GM23338 (cell line): ENCODE measurements around the gene DCPS. TPM values are rescaled to one million over a fixed set of nuclear protein-coding genes. Genes with fewer than 3 reads are reported as not detected.

Source experiments
- ATAC-seq: fragments of 200-7000 bp; cut with Tn5 transposase; 3 replicates; pipeline ENCODE4 v1.9.1; 2020
- DNase-seq: peaks from one replicate; pipeline ENCODE4 v3.0.0-alpha.2; 2015; ENCODE audit warnings: low spot score
- H2AFZ ChIP-seq: fragments of 200-600 bp; sonication (generic); 2 replicates; pipeline ENCODE4 v1.8.0; 2016; ENCODE audit warnings: antibody characterized with exemption, mild to moderate bottlenecking, moderate library complexity
- H3F3A ChIP-seq: fragments of 200-600 bp; sonication (generic); replicated peaks from 2 replicates; pipeline ENCODE4 v1.8.0; 2017; ENCODE audit warnings: antibody characterized with exemption, mixed run types, low read depth
- H3K27ac ChIP-seq: fragments of 200-600 bp; sonication (generic); 2 replicates; pipeline ENCODE4 v1.6.1; 2016; ENCODE audit warnings: low read depth
- H3K27me3 ChIP-seq: fragments of 200-600 bp; sonication (generic); 2 replicates; pipeline ENCODE4 v1.8.0; 2016; ENCODE audit warnings: mild to moderate bottlenecking, mixed run types, moderate library complexity; ENCODE audit not compliant: insufficient read depth
- H3K36me3 ChIP-seq: fragments of 200-600 bp; sonication (generic); 2 replicates; pipeline ENCODE4 v1.8.0; 2016; ENCODE audit warnings: mild to moderate bottlenecking; ENCODE audit not compliant: insufficient read depth
- H3K4me1 ChIP-seq: fragments of 200-600 bp; sonication (generic); 2 replicates; pipeline ENCODE4 v1.8.0; 2016; ENCODE audit warnings: mild to moderate bottlenecking, moderate library complexity; ENCODE audit not compliant: insufficient read depth
- H3K4me2 ChIP-seq: fragments of 200-600 bp; sonication (generic); 2 replicates; pipeline ENCODE4 v1.7.1; 2017; ENCODE audit warnings: mixed run types
- H3K4me3 ChIP-seq: fragments of 200-600 bp; sonication (generic); 2 replicates; pipeline ENCODE4 v1.6.1; 2016; ENCODE audit warnings: mixed run types
- H3K79me2 ChIP-seq: fragments of 200-600 bp; sonication (generic); replicated peaks from 2 replicates; pipeline ENCODE4 v1.8.0; 2017; ENCODE audit warnings: mild to moderate bottlenecking; ENCODE audit not compliant: insufficient read depth
- H3K9me2 ChIP-seq: fragments of 200-600 bp; sonication (generic); 2 replicates; pipeline ENCODE4 v1.8.0; 2017; ENCODE audit not compliant: insufficient read depth
- H4K20me1 ChIP-seq: fragments of 200-600 bp; sonication (generic); replicated peaks from 2 replicates; pipeline ENCODE4 v1.8.0; 2017; ENCODE audit warnings: mild to moderate bottlenecking; ENCODE audit not compliant: insufficient read depth
- H3K27ac Mint-ChIP-seq: 2 replicates; pipeline ENCODE4 v1.8.0; 2020; ENCODE audit warnings: inconsistent platforms, mild to moderate bottlenecking, moderate library complexity, mixed read lengths
- H3K27me3 Mint-ChIP-seq: 3 replicates; pipeline ENCODE4 v1.8.0; 2022; ENCODE audit warnings: low read depth, mild to moderate bottlenecking, moderate library complexity, mixed read lengths, inconsistent platforms; ENCODE audit not compliant: insufficient read depth, poor library complexity
- H3K36me3 Mint-ChIP-seq: 3 replicates; pipeline ENCODE4 v1.8.0; 2021; ENCODE audit warnings: low read depth, mild to moderate bottlenecking, inconsistent platforms, moderate library complexity, mixed read lengths
- H3K4me1 Mint-ChIP-seq: 3 replicates; pipeline ENCODE4 v1.8.0; 2020; ENCODE audit warnings: mild to moderate bottlenecking, inconsistent platforms, mixed read lengths
- H3K4me3 Mint-ChIP-seq: 3 replicates; pipeline ENCODE4 v1.8.0; 2021; ENCODE audit warnings: moderate library complexity, mild to moderate bottlenecking, inconsistent platforms, mixed read lengths
- H3K9me3 Mint-ChIP-seq: 3 replicates; pipeline ENCODE4 v1.8.0; 2020; ENCODE audit warnings: moderate library complexity, mild to moderate bottlenecking, inconsistent platforms, mixed read lengths
- CREB1 ChIP-seq: fragments of 250-450 bp; sonication (Bioruptor Pico); IDR thresholded peaks from 2 replicates; pipeline ENCODE4 v1.5.0; 2020; ENCODE audit warnings: low read depth, mild to moderate bottlenecking, moderate library complexity
- CTCF ChIP-seq, 2 experiments: fragments of 200-600 bp in 1 of 2; sonication (generic) in 1 of 2; conservative IDR thresholded peaks; 2 replicates each; pipeline versions ENCODE4 v1.5.1 to v1.6.1; 2016 to 2017; ENCODE audit warnings: antibody characterized with exemption in 2 of 2, low read depth in 2 of 2, mild to moderate bottlenecking in 2 of 2, moderate library complexity in 1 of 2
- EZH2 ChIP-seq: fragments of 200-600 bp; sonication (generic); IDR thresholded peaks from one replicate; pipeline ENCODE4 v1.8.0; 2017; ENCODE audit warnings: antibody characterized with exemption, mild to moderate bottlenecking, low read depth; ENCODE audit not compliant: unreplicated experiment
- EZH2phosphoT487 ChIP-seq: fragments of 200-600 bp; sonication (generic); IDR thresholded peaks from one replicate; pipeline ENCODE4 v1.8.1; 2018; ENCODE audit warnings: antibody characterized with exemption; ENCODE audit not compliant: unreplicated experiment
- POLR2AphosphoS5 ChIP-seq: IDR thresholded peaks from 2 replicates; pipeline ENCODE4 v1.6.1; 2016; ENCODE audit warnings: antibody characterized with exemption, low read depth
- ZNF331 ChIP-seq: fragments of 250-450 bp; sonication (Bioruptor Pico); IDR thresholded peaks from 2 replicates; pipeline ENCODE4 v1.5.0; 2020; ENCODE audit warnings: low read depth, mild to moderate bottlenecking, moderate library complexity
- polyA plus RNA-seq: library from polyadenylated mRNA; unstranded; fragments of >200 nt; fragmentation: Nextera tagmentation; extraction: Ambion mirVana; gene quantifications from 2 replicates; pipeline ENCODE4 v1.2.1, GENCODE V29; 2016
- total RNA-seq: library from RNA; depleted of rRNA; stranded (reverse); fragments of >200 nt; shearing (Covaris generic); gene quantifications from 2 replicates; pipeline ENCODE4 v1.2.3, GENCODE V29; 2014
- TF ChIP-seq, protein P1 (sequence below): IDR thresholded peaks from 2 replicates; pipeline ENCODE4 v1.6.1; 2016; ENCODE audit warnings: antibody characterized with exemption

DCPS gene
- total and polyA plus RNA-seq, 2 experiments from 2014 or later: 26.8 to 46.4 TPM

GRCh38 chr11:126355324-126355925 lies 51.6 kb downstream of the DCPS start, which contains the start of gene ST3GAL4:
TSS of gene ST3GAL4 (plus strand) at chr11:126355686. CDS start at chr11:126406156, 50,470 bp downstream.
- no peaks in the 10 kb centered on the region for H3K27me3 ChIP-seq
- peak within 1 kb of the TSS; percentile 59; the same call in 1 of the 2 replicates for H2AFZ ChIP-seq
- Mint-ChIP-seq H3K4me3 (peak within 1 kb of the TSS; percentile 87), H3K9me3 (no peaks in the 10 kb centered on the region), H3K27me3 (peaks cover 11% of the 10 kb centered on the region), H3K27ac (peak within 1 kb of the TSS; percentile 61), H3K4me1 (peaks cover 63% of the 10 kb centered on the region), H3K36me3 (peaks cover 4% of the 10 kb centered on the region)
- H3K36me3 ChIP-seq: 0 out of 2 replicates have a peak, but pooled peaks cover 3% of the 10 kb centered on the region
- peaks cover 76% of the 10 kb centered on the region for H3K79me2 ChIP-seq
- peaks cover 3% of the 10 kb centered on the region; the same call in 1 of the 2 replicates for H4K20me1 ChIP-seq
- TF ChIP-seq EZH2 (no peak), CREB1 (CRISPR knock-in tag) (no peak), POLR2AphosphoS5 (peak; percentile 72), CTCF (conservative IDR thresholded peaks at IDR 0.05; ENCODE audit: low read depth in 2 of 2) (no peak)
- TF ChIP-seq, protein P1, sequence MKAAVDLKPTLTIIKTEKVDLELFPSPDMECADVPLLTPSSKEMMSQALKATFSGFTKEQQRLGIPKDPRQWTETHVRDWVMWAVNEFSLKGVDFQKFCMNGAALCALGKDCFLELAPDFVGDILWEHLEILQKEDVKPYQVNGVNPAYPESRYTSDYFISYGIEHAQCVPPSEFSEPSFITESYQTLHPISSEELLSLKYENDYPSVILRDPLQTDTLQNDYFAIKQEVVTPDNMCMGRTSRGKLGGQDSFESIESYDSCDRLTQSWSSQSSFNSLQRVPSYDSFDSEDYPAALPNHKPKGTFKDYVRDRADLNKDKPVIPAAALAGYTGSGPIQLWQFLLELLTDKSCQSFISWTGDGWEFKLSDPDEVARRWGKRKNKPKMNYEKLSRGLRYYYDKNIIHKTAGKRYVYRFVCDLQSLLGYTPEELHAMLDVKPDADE: no peak
- ATAC-seq (peak; percentile 78), DNase-seq (peak; percentile 89)
- H3K4me2 ChIP-seq: peak within 1 kb of the TSS; percentile 93
- 0 out of 2 replicates have a peak, but pooled peaks cover 2% of the 10 kb centered on the region for H3K9me2 ChIP-seq
- 0 out of 2 replicates have a peak within 1 kb of the TSS, but pooled peaks have one; percentile 69 for H3K27ac ChIP-seq
- peaks cover 38% of the 10 kb centered on the region for H3K4me1 ChIP-seq
- 0 out of 2 replicates have a peak, but pooled peaks cover 2% of the 10 kb centered on the region for H3F3A ChIP-seq
- peak within 1 kb of the TSS; percentile 88 for H3K4me3 ChIP-seq

- Histone ChIP-seq H3K4me3 (peak overlapping the region; percentile 88), H3F3A (no peaks in the 10 kb centered on the region), H3K4me2 (peak overlapping the region; percentile 91), H3K27me3 (no peaks in the 10 kb centered on the region), H3K36me3 (no peaks in the 10 kb centered on the region), H4K20me1 (peaks cover 3% of the 10 kb centered on the region; the same call in 1 of the 2 replicates), H3K4me1 (peaks cover 38% of the 10 kb centered on the region), H3K9me2 (0 out of 2 replicates have a peak, but pooled peaks cover 2% of the 10 kb centered on the region), H3K79me2 (peaks cover 72% of the 10 kb centered on the region), H2AFZ (no peak overlapping the region), H3K27ac (no peak overlapping the region)
- no peaks in the 10 kb centered on the region; the same call in 2 of the 3 replicates for H3K36me3 Mint-ChIP-seq
- DNase-seq (peak; percentile 57), ATAC-seq (peak; percentile 11)
- H3K27ac Mint-ChIP-seq: no peak overlapping the region
- peaks cover 62% of the 10 kb centered on the region for H3K4me1 Mint-ChIP-seq
- H3K4me3 Mint-ChIP-seq: peak overlapping the region; percentile 74
- H3K27me3 Mint-ChIP-seq: peaks cover 13% of the 10 kb centered on the region
- no peaks in the 10 kb centered on the region for H3K9me3 Mint-ChIP-seq
- TF ChIP-seq ZNF331 (CRISPR knock-in tag): no peak
- TF ChIP-seq, protein P1: no peak
- TF ChIP-seq EZH2: no peak
- TF ChIP-seq EZH2phosphoT487: no peak
Measured at GRCh38 chr11:126355926-126356897, 52.4 kb downstream of the DCPS start.
